Fibroblast of lung (primary cell): Measurements from ENCODE around the gene MYOM1. TPM values are rescaled to one million over a fixed set of nuclear protein-coding genes. Genes with fewer than 3 reads are reported as not detected.
"Not testable (repeated sequence)": the region's sequence is repeated elsewhere in the genome, so short reads cannot be mapped to it uniquely, and the experiment has no call there.

ENCODE experiments used
- DNase-seq, 2 donors: peaks; one replicate each; pipeline versions ENCODE4 v3.0.0 to v3.0.0-alpha.2; 2010; ENCODE audit warnings: low read depth in 2 of 2
- H2AFZ ChIP-seq: 2 replicates; pipeline ENCODE4 v1.5.1; 2012; ENCODE audit warnings: low read length, control low read depth, inconsistent platforms
- H3K27ac ChIP-seq: 2 replicates; pipeline ENCODE4 v1.5.1; 2011; ENCODE audit warnings: low read length, control low read depth; ENCODE audit not compliant: insufficient read depth
- H3K27me3 ChIP-seq: 2 replicates; pipeline ENCODE4 v1.5.1; 2011; ENCODE audit warnings: mild to moderate bottlenecking, low read length; ENCODE audit not compliant: control insufficient read depth, insufficient read depth
- H3K36me3 ChIP-seq: 2 replicates; pipeline ENCODE4 v1.5.1; 2011; ENCODE audit warnings: low read length; ENCODE audit not compliant: control insufficient read depth, insufficient read depth
- H3K4me1 ChIP-seq: 2 replicates; pipeline ENCODE4 v1.5.1; 2011; ENCODE audit warnings: low read length; ENCODE audit not compliant: control insufficient read depth, insufficient read depth; ENCODE audit errors: extremely low read depth
- H3K4me2 ChIP-seq: 2 replicates; pipeline ENCODE4 v1.5.1; 2011; ENCODE audit warnings: low read length, control low read depth; ENCODE audit not compliant: insufficient read depth; ENCODE audit errors: extremely low read depth
- H3K4me3 ChIP-seq, 4 experiments: fragments of 200-600 bp in 1 of 4; sonication (generic) in 1 of 4; replicated peaks in 1 of 4; 2 replicates each; pipeline ENCODE4 v1.5.1; 2011 to 2016; ENCODE audit warnings: low read length in 4 of 4, low read depth in 3 of 4, mild to moderate bottlenecking in 3 of 4, control low read depth in 2 of 4, inconsistent platforms in 1 of 4, mixed read lengths in 1 of 4; ENCODE audit not compliant: insufficient read depth in 1 of 4; ENCODE audit errors: control extremely low read depth in 1 of 4
- H3K79me2 ChIP-seq: 2 replicates; pipeline ENCODE4 v1.5.1; 2012; ENCODE audit warnings: mild to moderate bottlenecking, low read length, inconsistent platforms; ENCODE audit not compliant: control insufficient read depth, insufficient read depth
- H3K9ac ChIP-seq: 2 replicates; pipeline ENCODE4 v1.5.1; 2011; ENCODE audit warnings: mild to moderate bottlenecking, low read length, control low read depth; ENCODE audit not compliant: insufficient read depth
- H3K9me3 ChIP-seq: 2 replicates; pipeline ENCODE4 v1.5.1; 2012; ENCODE audit warnings: low read depth, low read length; ENCODE audit not compliant: control insufficient read depth, insufficient read depth
- H4K20me1 ChIP-seq: 2 replicates; pipeline ENCODE4 v1.5.1; 2011; ENCODE audit warnings: low read length; ENCODE audit not compliant: control insufficient read depth, insufficient read depth; ENCODE audit errors: extremely low read depth
- EZH2 ChIP-seq: IDR thresholded peaks from 2 replicates; pipeline ENCODE4 v1.5.1; 2012; ENCODE audit warnings: low read length, control low read depth, mild to moderate bottlenecking; ENCODE audit errors: missing control alignments
- polyA plus RNA-seq, 2 donors: library from polyadenylated mRNA; depleted of rRNA in 1 of 2; stranded (reverse) in 1 of 2; unstranded in 1 of 2; fragments of >200 nt; gene quantifications; 2 replicates each; pipeline ENCODE4 v1.2.1, GENCODE V29; 2011 to 2012; ENCODE audit warnings: missing spikeins in 1 of 2
- total RNA-seq: library from RNA; depleted of rRNA; stranded (reverse); fragments of >200 nt; gene quantifications from 2 replicates; pipeline ENCODE4 v1.2.1, GENCODE V29; 2014
- TF ChIP-seq, protein P1 (sequence below), 2 donors: IDR thresholded peaks in 1 of 2; conservative IDR thresholded peaks in 1 of 2; 1 replicate in 1 of 2; 2 replicates in 1 of 2; pipeline ENCODE4 v1.5.1; 2011 to 2012; ENCODE audit warnings: low read length in 2 of 2, control low read depth in 1 of 2, inconsistent platforms in 1 of 2, low read depth in 1 of 2, mild to moderate bottlenecking in 1 of 2

MYOM1 gene
- total and polyA plus RNA-seq, 2 donors (not counting 1 experiment from before 2014, with no cell fraction given) = 0.07 to 0.83 TPM

- DNase-seq = no peak
Observed at GRCh38 chr18:3207565-3207964, 12.2 kb downstream of the MYOM1 start.

GRCh38 chr18:3205239-3205638 is 14.5 kb downstream of the MYOM1 start:
- Histone ChIP-seq H3K4me2 (no peak overlapping the region), H4K20me1 (no peaks in the 10 kb centered on the region), H3K9ac (no peak overlapping the region), H3K9me3 (no peaks in the 10 kb centered on the region), H2AFZ (no peak overlapping the region), H3K4me1 (no peaks in the 10 kb centered on the region), H3K27me3 (no peaks in the 10 kb centered on the region), H3K79me2 (no peaks in the 10 kb centered on the region), H3K4me3 (no peak overlapping the region), H3K36me3 (no peaks in the 10 kb centered on the region), H3K27ac (no peak overlapping the region)
- TF ChIP-seq EZH2 = no peak
- TF ChIP-seq, protein P1, sequence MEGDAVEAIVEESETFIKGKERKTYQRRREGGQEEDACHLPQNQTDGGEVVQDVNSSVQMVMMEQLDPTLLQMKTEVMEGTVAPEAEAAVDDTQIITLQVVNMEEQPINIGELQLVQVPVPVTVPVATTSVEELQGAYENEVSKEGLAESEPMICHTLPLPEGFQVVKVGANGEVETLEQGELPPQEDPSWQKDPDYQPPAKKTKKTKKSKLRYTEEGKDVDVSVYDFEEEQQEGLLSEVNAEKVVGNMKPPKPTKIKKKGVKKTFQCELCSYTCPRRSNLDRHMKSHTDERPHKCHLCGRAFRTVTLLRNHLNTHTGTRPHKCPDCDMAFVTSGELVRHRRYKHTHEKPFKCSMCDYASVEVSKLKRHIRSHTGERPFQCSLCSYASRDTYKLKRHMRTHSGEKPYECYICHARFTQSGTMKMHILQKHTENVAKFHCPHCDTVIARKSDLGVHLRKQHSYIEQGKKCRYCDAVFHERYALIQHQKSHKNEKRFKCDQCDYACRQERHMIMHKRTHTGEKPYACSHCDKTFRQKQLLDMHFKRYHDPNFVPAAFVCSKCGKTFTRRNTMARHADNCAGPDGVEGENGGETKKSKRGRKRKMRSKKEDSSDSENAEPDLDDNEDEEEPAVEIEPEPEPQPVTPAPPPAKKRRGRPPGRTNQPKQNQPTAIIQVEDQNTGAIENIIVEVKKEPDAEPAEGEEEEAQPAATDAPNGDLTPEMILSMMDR (conservative IDR thresholded peaks at IDR 0.05 in 1 of 2, IDR thresholded peaks at IDR 0.05 in 1 of 2; ENCODE audit: low read depth in 1 of 2, low read length in 2 of 2) = no peak
- DNase-seq = no peak

More at GRCh38 chr18:3207565-3207964, 12.2 kb downstream of the MYOM1 start:
- Histone ChIP-seq H2AFZ (no peak overlapping the region), H3K27ac (no peak overlapping the region), H4K20me1 (no peaks in the 10 kb centered on the region), H3K4me2 (no peak overlapping the region), H3K4me1 (peaks cover 3% of the 10 kb centered on the region), H3K4me3 (no peak overlapping the region), H3K9me3 (no peaks in the 10 kb centered on the region), H3K27me3 (no peaks in the 10 kb centered on the region), H3K36me3 (no peaks in the 10 kb centered on the region), H3K79me2 (no peaks in the 10 kb centered on the region), H3K9ac (no peak overlapping the region)
- TF ChIP-seq EZH2 = no peak
- TF ChIP-seq, protein P1 (conservative IDR thresholded peaks at IDR 0.05 in 1 of 2, IDR thresholded peaks at IDR 0.05 in 1 of 2; ENCODE audit: low read depth in 1 of 2, low read length in 2 of 2) = no peak

DNA sequence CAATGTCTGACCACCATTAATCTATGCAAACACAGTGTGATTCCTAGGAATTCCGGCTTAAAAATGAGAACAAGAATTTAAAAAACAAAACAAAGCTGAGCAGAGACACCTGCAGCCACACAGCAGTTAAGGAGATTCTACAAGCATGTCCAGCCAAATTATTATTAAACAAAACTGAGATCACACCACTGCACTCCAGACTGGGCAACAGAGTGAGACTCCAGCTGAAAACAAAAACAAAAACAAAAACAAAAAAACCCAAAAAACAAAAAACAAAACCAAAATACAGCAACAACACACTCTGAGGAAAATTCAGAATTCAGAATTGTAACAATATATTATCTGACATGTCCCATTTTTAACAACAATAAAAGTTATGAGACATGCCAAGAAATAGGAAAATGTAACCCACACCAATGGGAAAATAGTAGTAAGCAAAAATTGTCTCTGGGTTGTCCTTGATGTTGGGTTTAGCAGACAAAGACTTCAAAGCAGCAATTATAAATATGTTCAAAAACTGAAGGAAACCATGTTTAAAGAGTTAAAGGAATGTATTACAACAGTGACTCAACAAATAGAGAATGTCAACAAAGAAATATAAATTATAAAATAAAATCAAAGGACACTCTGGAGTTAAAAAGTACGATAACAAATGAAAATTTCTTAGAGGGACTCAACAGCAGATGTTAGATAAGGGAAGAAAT is 19.7 kb downstream of the MYOM1 start:
- Histone ChIP-seq H3K4me3 (no peak overlapping the region), H3K79me2 (no peaks in the 10 kb centered on the region), H3K27me3 (no peaks in the 10 kb centered on the region), H2AFZ (no peak overlapping the region), H3K9me3 (no peaks in the 10 kb centered on the region), H3K36me3 (no peaks in the 10 kb centered on the region), H3K9ac (no peak overlapping the region), H3K27ac (no peak overlapping the region), H4K20me1 (no peaks in the 10 kb centered on the region), H3K4me1 (no peaks in the 10 kb centered on the region), H3K4me2 (no peak overlapping the region)
- TF ChIP-seq, protein P1 (conservative IDR thresholded peaks at IDR 0.05 in 1 of 2, IDR thresholded peaks at IDR 0.05 in 1 of 2; ENCODE audit: low read depth in 1 of 2, low read length in 2 of 2) = no peak
- TF ChIP-seq EZH2 = no peak
- DNase-seq = no peak

- not testable (repeated sequence) for H3K27me3 ChIP-seq, H3K9me3 ChIP-seq, H3K9ac ChIP-seq, H4K20me1 ChIP-seq, H3K27ac ChIP-seq, DNase-seq, H3K36me3 ChIP-seq, H3K4me1 ChIP-seq, H3K4me2 ChIP-seq, H3K4me3 ChIP-seq, H3K79me2 ChIP-seq, H2AFZ ChIP-seq
Observed at GRCh38 chr18:3198260-3198860, 21.4 kb downstream of the MYOM1 start.
